ENCODE results near the gene METRN.

Gene METRN

DNA sequence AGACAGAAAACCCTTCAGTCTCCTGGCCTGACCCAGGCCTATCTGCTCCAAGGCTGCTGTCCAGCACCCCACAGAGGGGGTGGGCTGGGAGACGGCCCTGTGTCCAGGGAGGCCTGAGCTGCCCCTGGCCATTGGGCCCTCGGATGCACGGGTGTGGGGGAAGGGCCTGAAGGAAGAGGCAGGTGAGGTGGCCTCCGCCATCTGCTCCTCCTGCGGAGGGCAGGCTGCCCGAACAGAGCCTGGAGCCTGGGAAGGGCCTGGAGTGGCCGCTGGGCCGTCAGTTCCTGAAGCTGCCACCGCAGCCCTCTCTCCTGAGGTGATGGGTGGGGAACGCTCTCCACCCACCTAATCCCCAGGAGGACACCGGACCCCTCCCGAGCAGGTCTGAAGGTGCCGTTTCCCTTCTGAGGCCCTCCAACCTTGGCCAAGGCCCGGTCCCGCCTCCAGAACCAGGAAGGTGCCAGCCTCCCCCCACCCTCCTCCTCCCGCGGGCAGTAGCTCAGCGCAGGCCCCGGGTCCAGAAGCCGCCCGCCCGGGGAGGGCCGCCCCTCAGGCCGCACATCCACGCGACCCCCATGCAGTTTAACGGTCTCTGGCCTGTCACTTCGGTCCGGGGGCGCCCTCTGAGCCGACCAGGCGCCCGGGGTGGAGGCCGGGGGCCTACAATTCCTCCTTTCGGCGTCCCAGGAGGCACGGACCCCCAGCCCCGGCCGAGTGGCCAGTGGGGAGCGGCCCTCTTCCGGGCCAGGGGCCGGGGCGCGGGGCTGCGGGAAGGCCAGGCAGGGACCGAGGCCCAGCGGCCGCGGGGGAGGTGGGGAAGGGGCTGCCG, 10.2 kb upstream of the METRN start (continued):
- TF ChIP-seq KLF1 (tag by site-specific recombination; IDR thresholded peaks at IDR 0.05) = peak; percentile 67
- TF ChIP-seq, protein P1, sequence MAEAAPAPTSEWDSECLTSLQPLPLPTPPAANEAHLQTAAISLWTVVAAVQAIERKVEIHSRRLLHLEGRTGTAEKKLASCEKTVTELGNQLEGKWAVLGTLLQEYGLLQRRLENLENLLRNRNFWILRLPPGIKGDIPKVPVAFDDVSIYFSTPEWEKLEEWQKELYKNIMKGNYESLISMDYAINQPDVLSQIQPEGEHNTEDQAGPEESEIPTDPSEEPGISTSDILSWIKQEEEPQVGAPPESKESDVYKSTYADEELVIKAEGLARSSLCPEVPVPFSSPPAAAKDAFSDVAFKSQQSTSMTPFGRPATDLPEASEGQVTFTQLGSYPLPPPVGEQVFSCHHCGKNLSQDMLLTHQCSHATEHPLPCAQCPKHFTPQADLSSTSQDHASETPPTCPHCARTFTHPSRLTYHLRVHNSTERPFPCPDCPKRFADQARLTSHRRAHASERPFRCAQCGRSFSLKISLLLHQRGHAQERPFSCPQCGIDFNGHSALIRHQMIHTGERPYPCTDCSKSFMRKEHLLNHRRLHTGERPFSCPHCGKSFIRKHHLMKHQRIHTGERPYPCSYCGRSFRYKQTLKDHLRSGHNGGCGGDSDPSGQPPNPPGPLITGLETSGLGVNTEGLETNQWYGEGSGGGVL (tag by site-specific recombination; IDR thresholded peaks at IDR 0.05) = no peak
- no peak for TF ChIP-seq ZNF274 (IDR thresholded peaks at IDR 0.05; ENCODE audit: low read length)
- TF ChIP-seq ZNF274 (tag by site-specific recombination; IDR thresholded peaks at IDR 0.05; ENCODE audit: borderline replicate concordance) = no peak
- TF ChIP-seq ZNF132 (tag by site-specific recombination; IDR thresholded peaks at IDR 0.05; ENCODE audit: borderline replicate concordance) = no peak
- 0 out of 2 replicates have a peak, but pooled peaks have one; percentile 12 for TF ChIP-seq SP3 (tag by site-specific recombination; IDR thresholded peaks at IDR 0.05)
- no peak for TF ChIP-seq GLI2 (tag by site-specific recombination; IDR thresholded peaks at IDR 0.05; ENCODE audit: borderline replicate concordance, low read depth)
- TF ChIP-seq HOXA7 (CRISPR knock-in tag; IDR thresholded peaks at IDR 0.05; ENCODE audit: borderline replicate concordance) = no peak
- TF ChIP-seq, protein P2, sequence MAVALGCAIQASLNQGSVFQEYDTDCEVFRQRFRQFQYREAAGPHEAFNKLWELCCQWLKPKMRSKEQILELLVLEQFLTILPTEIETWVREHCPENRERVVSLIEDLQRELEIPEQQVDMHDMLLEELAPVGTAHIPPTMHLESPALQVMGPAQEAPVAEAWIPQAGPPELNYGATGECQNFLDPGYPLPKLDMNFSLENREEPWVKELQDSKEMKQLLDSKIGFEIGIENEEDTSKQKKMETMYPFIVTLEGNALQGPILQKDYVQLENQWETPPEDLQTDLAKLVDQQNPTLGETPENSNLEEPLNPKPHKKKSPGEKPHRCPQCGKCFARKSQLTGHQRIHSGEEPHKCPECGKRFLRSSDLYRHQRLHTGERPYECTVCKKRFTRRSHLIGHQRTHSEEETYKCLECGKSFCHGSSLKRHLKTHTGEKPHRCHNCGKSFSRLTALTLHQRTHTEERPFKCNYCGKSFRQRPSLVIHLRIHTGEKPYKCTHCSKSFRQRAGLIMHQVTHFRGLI (tag by site-specific recombination; IDR thresholded peaks at IDR 0.05) = no peak
- no peak for TF ChIP-seq ZNF391 (tag by site-specific recombination; IDR thresholded peaks at IDR 0.05; ENCODE audit: borderline replicate concordance, low read depth)
- TF ChIP-seq EGR2 (tag by site-specific recombination; IDR thresholded peaks at IDR 0.05; ENCODE audit: low read depth) = peak; percentile 37; the same call in 1 of the 2 replicates
- TF ChIP-seq, protein P3, sequence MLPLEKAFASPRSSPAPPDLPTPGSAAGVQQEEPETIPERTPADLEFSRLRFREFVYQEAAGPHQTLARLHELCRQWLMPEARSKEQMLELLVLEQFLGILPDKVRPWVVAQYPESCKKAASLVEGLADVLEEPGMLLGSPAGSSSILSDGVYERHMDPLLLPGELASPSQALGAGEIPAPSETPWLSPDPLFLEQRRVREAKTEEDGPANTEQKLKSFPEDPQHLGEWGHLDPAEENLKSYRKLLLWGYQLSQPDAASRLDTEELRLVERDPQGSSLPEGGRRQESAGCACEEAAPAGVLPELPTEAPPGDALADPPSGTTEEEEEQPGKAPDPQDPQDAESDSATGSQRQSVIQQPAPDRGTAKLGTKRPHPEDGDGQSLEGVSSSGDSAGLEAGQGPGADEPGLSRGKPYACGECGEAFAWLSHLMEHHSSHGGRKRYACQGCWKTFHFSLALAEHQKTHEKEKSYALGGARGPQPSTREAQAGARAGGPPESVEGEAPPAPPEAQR (tag by site-specific recombination; IDR thresholded peaks at IDR 0.05) = no peak
- TF ChIP-seq, protein P4, sequence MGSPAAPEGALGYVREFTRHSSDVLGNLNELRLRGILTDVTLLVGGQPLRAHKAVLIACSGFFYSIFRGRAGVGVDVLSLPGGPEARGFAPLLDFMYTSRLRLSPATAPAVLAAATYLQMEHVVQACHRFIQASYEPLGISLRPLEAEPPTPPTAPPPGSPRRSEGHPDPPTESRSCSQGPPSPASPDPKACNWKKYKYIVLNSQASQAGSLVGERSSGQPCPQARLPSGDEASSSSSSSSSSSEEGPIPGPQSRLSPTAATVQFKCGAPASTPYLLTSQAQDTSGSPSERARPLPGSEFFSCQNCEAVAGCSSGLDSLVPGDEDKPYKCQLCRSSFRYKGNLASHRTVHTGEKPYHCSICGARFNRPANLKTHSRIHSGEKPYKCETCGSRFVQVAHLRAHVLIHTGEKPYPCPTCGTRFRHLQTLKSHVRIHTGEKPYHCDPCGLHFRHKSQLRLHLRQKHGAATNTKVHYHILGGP (tag by site-specific recombination; IDR thresholded peaks at IDR 0.05) = no peak
- TF ChIP-seq MZF1 (tag by site-specific recombination; IDR thresholded peaks at IDR 0.05; ENCODE audit: borderline replicate concordance) = no peak
- peak; percentile 29; the same call in 1 of the 2 replicates for TF ChIP-seq KLF8 (tag by site-specific recombination; IDR thresholded peaks at IDR 0.05)
- no peak for TF ChIP-seq ZNF670 (tag by site-specific recombination; IDR thresholded peaks at IDR 0.05; ENCODE audit: low read depth)
- TF ChIP-seq, protein P5, sequence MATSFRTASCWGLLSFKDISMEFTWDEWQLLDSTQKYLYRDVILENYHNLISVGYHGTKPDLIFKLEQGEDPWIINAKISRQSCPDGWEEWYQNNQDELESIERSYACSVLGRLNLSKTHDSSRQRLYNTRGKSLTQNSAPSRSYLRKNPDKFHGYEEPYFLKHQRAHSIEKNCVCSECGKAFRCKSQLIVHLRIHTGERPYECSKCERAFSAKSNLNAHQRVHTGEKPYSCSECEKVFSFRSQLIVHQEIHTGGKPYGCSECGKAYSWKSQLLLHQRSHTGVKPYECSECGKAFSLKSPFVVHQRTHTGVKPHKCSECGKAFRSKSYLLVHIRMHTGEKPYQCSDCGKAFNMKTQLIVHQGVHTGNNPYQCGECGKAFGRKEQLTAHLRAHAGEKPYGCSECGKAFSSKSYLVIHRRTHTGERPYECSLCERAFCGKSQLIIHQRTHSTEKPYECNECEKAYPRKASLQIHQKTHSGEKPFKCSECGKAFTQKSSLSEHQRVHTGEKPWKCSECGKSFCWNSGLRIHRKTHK (tag by site-specific recombination; IDR thresholded peaks at IDR 0.05) = no peak
- 0 out of 2 replicates have a peak, but pooled peaks have one; percentile 26 for TF ChIP-seq ZEB2 (tag by site-specific recombination; IDR thresholded peaks at IDR 0.05)
- TF ChIP-seq, protein P6, sequence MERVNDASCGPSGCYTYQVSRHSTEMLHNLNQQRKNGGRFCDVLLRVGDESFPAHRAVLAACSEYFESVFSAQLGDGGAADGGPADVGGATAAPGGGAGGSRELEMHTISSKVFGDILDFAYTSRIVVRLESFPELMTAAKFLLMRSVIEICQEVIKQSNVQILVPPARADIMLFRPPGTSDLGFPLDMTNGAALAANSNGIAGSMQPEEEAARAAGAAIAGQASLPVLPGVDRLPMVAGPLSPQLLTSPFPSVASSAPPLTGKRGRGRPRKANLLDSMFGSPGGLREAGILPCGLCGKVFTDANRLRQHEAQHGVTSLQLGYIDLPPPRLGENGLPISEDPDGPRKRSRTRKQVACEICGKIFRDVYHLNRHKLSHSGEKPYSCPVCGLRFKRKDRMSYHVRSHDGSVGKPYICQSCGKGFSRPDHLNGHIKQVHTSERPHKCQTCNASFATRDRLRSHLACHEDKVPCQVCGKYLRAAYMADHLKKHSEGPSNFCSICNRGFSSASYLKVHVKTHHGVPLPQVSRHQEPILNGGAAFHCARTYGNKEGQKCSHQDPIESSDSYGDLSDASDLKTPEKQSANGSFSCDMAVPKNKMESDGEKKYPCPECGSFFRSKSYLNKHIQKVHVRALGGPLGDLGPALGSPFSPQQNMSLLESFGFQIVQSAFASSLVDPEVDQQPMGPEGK (tag by site-specific recombination; IDR thresholded peaks at IDR 0.05) = peak; percentile 43
- no peak for TF ChIP-seq ZNF560 (tag by site-specific recombination; IDR thresholded peaks at IDR 0.05; ENCODE audit: borderline replicate concordance)
- TF ChIP-seq ZNF138 (tag by site-specific recombination; IDR thresholded peaks at IDR 0.05; ENCODE audit: borderline replicate concordance) = no peak
- TF ChIP-seq, protein P7, sequence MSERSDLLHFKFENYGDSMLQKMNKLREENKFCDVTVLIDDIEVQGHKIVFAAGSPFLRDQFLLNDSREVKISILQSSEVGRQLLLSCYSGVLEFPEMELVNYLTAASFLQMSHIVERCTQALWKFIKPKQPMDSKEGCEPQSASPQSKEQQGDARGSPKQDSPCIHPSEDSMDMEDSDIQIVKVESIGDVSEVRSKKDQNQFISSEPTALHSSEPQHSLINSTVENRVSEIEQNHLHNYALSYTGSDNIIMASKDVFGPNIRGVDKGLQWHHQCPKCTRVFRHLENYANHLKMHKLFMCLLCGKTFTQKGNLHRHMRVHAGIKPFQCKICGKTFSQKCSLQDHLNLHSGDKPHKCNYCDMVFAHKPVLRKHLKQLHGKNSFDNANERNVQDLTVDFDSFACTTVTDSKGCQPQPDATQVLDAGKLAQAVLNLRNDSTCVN (tag by site-specific recombination; optimal IDR thresholded peaks at IDR 0.05) = peak; percentile 22
- no peak for TF ChIP-seq ZNF221 (tag by site-specific recombination; IDR thresholded peaks at IDR 0.05; ENCODE audit: borderline replicate concordance)
- TF ChIP-seq ZFHX2 (tag by site-specific recombination; conservative IDR thresholded peaks at IDR 0.05) = 0 out of 2 replicates have a peak, but pooled peaks have one; percentile 20
- TF ChIP-seq ZNF169 (tag by site-specific recombination; IDR thresholded peaks at IDR 0.05) = no peak
- TF ChIP-seq ZNF707 (tag by site-specific recombination; IDR thresholded peaks at IDR 0.05) = no peak

Measured in HEK293 (cell line).